Measurements from ENCODE around the gene CCNH.

- TF ChIP-seq POLR2A (IDR thresholded peaks at IDR 0.05) = peak; percentile 92 to 93
- no peak for TF ChIP-seq CTCF (IDR thresholded peaks at IDR 0.05 in 4 of 5, conservative IDR thresholded peaks at IDR 0.05 in 1 of 5)
These were observed at the start of gene CCNH for GRCh38 chr5:87412630-87413342.

All from gastrocnemius medialis (tissue), 4 donors.